Karpas-422 (cell line): Measurements from ENCODE around the gene CTRB1. TPM values are rescaled to one million over a fixed set of nuclear protein-coding genes. Genes with fewer than 3 reads are reported as not detected.
"Not testable (repeated sequence)": the region's sequence is repeated elsewhere in the genome, so short reads cannot be mapped to it uniquely, and the experiment has no call there.

ENCODE experiments used
- DNase-seq: peaks from one replicate; pipeline ENCODE4 v3.0.0-alpha.2; 2015
- H2AFZ ChIP-seq: fragments of 200-600 bp; sonication (generic); 2 replicates; pipeline ENCODE4 v1.6.1; 2014; ENCODE audit warnings: antibody characterized with exemption, low read length, mixed read lengths
- H3K27ac ChIP-seq: fragments of 200-600 bp; sonication (generic); 2 replicates; pipeline ENCODE4 v1.5.1; 2014; ENCODE audit warnings: mild to moderate bottlenecking, low read length, moderate library complexity
- H3K27me3 ChIP-seq: fragments of 200-600 bp; sonication (generic); 2 replicates; pipeline ENCODE4 v1.6.1; 2014; ENCODE audit warnings: low read length, mixed read lengths
- H3K36me3 ChIP-seq: fragments of 200-600 bp; sonication (generic); 2 replicates; pipeline ENCODE4 v1.6.1; 2014; ENCODE audit warnings: low read length, mixed read lengths; ENCODE audit not compliant: insufficient read depth
- H3K4me1 ChIP-seq: fragments of 200-600 bp; sonication (generic); 2 replicates; pipeline ENCODE4 v1.6.1; 2014; ENCODE audit warnings: mild to moderate bottlenecking, low read length, mixed read lengths
- H3K4me2 ChIP-seq: fragments of 200-600 bp; sonication (generic); 2 replicates; pipeline ENCODE4 v1.6.1; 2014; ENCODE audit warnings: low read length, low read depth, mild to moderate bottlenecking; ENCODE audit not compliant: poor library complexity, severe bottlenecking
- H3K4me3 ChIP-seq: fragments of 200-600 bp; sonication (generic); 2 replicates; pipeline ENCODE4 v1.5.1; 2014; ENCODE audit warnings: mild to moderate bottlenecking, antibody characterized with exemption, low read length, mixed read lengths
- H3K79me2 ChIP-seq: fragments of 200-600 bp; sonication (generic); 2 replicates; pipeline ENCODE4 v1.6.1; 2014; ENCODE audit warnings: mild to moderate bottlenecking, low read length, mixed read lengths
- H3K9ac ChIP-seq: fragments of 200-600 bp; sonication (generic); 2 replicates; pipeline ENCODE4 v1.6.0; 2014; ENCODE audit warnings: low read length
- H3K9me2 ChIP-seq: fragments of 200-600 bp; sonication (generic), shearing (Covaris generic); replicated peaks from 2 replicates; pipeline ENCODE4 v1.6.0; 2014; ENCODE audit warnings: mild to moderate bottlenecking, low read length, moderate library complexity; ENCODE audit not compliant: insufficient read depth
- H3K9me3 ChIP-seq: fragments of 300-700, 200-600 bp; sonication (generic); 2 replicates; pipeline ENCODE4 v1.6.1; 2014; ENCODE audit warnings: low read length, mixed read lengths
- H4K20me1 ChIP-seq: fragments of 200-600 bp; sonication (generic); 2 replicates; pipeline ENCODE4 v1.6.1; 2014; ENCODE audit warnings: mild to moderate bottlenecking, antibody characterized with exemption, low read length, low read depth; ENCODE audit not compliant: insufficient read depth
- total RNA-seq: library from RNA; depleted of rRNA; stranded (reverse); fragments of >200 nt; shearing (Covaris generic); gene quantifications from 2 replicates; pipeline ENCODE4 v1.2.3, GENCODE V29; 2014; ENCODE audit warnings: low replicate concordance; rRNA removed

The CTRB1 gene
- total RNA-seq, 1 experiment from 2014 or later: not detected

DNA sequence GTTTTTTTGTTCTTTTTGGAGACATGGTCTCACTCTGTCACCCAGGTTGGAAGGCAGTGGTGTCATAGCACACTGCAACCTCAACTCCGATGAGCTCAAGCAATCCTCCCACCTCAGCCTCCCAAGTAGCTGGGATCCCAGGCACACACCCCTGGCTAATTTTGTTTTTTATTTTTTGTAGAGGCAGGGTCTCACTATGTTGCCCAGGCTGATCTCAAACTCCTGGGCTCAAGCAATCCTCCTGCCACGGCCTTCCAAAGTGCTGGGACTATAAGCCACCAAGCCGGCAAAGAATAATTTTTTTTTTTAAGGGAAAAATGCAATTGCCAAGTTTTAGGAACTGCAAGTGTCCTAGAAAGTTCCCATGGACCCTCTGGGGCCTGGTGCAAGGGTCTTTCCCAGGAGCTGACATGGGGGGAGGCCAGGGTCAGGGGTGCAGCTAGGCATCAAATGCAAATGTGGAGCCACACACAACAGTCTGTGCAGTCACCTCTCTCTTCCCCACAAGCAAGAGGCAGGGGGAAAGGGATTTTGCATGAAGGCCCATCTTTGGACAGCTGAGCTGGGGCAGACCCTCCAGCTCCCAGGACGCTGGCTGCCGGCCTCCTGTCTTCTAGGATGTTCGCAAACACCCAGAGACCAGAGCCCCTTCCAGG is 52.8 kb downstream of the CTRB1 start:
- DNase-seq: no peak
- no peaks in the 10 kb centered on the region for H3K9me2 ChIP-seq
- H3K9ac ChIP-seq: no peak overlapping the region
- no peak overlapping the region for H3K4me2 ChIP-seq
- H2AFZ ChIP-seq: no peak overlapping the region
- H3K4me3 ChIP-seq: no peak overlapping the region
- H3K4me1 ChIP-seq: peaks cover 8% of the 10 kb centered on the region
- no peak overlapping the region for H3K27ac ChIP-seq
- H3K27me3 ChIP-seq: no peaks in the 10 kb centered on the region
- H3K9me3 ChIP-seq: no peaks in the 10 kb centered on the region
- H3K36me3 ChIP-seq: no peaks in the 10 kb centered on the region
- H3K79me2 ChIP-seq: no peaks in the 10 kb centered on the region
- no peaks in the 10 kb centered on the region for H4K20me1 ChIP-seq

DNA sequence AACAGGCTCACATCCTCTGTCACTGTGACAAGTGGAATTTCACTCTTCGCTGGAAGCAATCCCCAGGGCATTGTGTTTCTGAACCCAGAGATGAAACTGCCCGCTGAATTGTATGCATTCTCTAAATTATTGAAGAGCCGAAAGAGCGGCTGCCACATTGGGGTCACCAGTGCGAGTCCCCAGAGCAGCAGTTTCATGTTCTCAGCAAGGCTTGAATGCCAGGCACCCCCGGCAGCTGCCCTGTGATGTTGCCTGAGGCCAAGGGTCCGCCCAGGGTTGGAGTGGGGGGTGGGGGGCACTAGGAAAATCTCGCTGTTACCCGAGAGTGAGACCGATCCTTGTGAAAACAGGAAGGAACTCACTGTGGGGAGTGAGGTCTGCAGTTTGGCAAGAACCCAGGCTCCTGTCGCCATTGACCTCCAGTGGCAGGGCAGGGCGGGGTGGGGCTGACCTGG is 53.3 kb downstream of the CTRB1 start:
- Histone ChIP-seq H3K36me3 (no peaks in the 10 kb centered on the region), H3K27ac (no peak overlapping the region), H3K4me3 (no peak overlapping the region), H3K9ac (no peak overlapping the region), H3K9me3 (no peaks in the 10 kb centered on the region), H3K27me3 (no peaks in the 10 kb centered on the region), H2AFZ (no peak overlapping the region), H4K20me1 (no peaks in the 10 kb centered on the region), H3K4me2 (no peak overlapping the region), H3K79me2 (no peaks in the 10 kb centered on the region), H3K4me1 (peaks cover 7% of the 10 kb centered on the region), H3K9me2 (no peaks in the 10 kb centered on the region)
- no peak for DNase-seq

DNA sequence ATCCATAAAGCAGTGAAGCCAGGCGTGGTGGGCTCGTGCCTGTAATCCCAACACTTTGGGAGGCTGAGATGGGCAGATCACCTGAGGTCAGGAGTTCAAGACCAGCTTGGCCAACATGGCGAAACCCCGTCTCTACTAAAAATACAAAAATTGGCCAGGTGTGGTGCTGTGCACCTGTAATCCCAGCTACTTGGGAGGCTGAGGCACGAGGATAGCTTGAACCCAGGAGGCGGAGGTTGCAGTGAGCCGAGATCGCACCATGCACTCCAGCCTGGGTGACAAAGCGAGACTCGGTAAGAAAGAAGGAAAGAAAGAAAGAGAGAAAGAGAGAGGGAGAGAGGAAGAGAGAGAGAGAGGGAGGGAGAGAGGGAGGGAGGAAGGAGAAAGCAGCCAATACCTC is 53.8 kb downstream of the CTRB1 start:
- H3K9ac ChIP-seq, H3K9me3 ChIP-seq, H3K4me2 ChIP-seq, H3K27me3 ChIP-seq, H3K4me3 ChIP-seq, H3K36me3 ChIP-seq, H2AFZ ChIP-seq, H3K27ac ChIP-seq, H3K79me2 ChIP-seq, H3K4me1 ChIP-seq, DNase-seq, H3K9me2 ChIP-seq, H4K20me1 ChIP-seq: not testable (repeated sequence)

DNA sequence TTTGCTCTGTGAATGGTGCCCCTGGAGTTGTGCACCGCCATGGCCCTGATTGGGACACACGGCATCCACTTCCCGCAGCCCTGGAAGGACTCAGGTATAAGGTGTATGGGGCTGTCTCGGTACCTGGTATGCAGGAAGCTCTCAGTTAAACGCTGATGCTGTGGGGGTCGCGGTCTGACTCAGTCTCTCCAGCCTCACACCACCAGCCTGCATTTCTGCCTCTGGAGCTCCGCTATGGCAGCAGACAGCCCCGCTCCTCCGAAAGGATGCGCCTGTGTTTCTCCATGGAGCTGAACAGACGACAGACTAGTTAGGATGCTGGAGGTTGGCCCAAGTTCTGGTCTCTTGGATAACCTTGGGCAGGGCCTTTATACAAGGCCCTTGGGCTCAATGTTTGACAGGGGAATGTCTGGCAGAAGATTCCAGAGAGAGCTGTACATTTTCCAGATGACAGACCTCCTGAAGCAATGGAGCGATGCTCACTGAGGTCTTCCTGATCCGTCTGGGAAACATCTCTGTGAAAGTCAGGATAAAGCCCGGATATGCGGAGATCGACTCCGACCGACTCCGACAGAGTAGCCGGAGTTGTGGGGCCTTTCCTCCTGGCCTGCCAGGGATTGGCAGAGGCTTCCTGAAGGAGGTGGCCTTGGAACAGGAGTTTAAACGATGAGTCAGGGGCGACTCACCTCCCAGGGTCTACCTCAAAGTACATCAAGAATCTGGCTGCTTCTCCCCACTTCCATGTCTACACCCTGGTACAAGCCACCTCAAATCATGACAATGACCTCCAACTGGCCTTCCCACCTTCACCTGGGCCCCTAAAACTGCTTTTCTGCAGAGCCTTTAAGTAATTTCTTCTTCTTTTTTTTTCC is 54.5 kb downstream of the CTRB1 start:
- no peak overlapping the region for H3K27ac ChIP-seq
- peaks cover 7% of the 10 kb centered on the region for H3K4me1 ChIP-seq
- no peaks in the 10 kb centered on the region for H3K36me3 ChIP-seq
- H3K79me2 ChIP-seq: no peaks in the 10 kb centered on the region
- no peak overlapping the region for H3K9ac ChIP-seq
- no peaks in the 10 kb centered on the region for H3K27me3 ChIP-seq
- no peak overlapping the region for H3K4me2 ChIP-seq
- H4K20me1 ChIP-seq: no peaks in the 10 kb centered on the region
- no peak for DNase-seq
- no peak overlapping the region for H3K4me3 ChIP-seq
- H3K9me3 ChIP-seq: no peaks in the 10 kb centered on the region
- no peak overlapping the region for H2AFZ ChIP-seq
- no peaks in the 10 kb centered on the region for H3K9me2 ChIP-seq

Other genes starting within 250 kb of the CTRB1 start
- 26.8 and 42.4 TPM in 2 replicates for gene WDR59, start 233.9 kb upstream of the CTRB1 start, total RNA-seq
- gene ZNRF1, start 220.0 kb upstream of the CTRB1 start, total RNA-seq: 5.9 and 14.4 TPM in 2 replicates
- 0.79 TPM in 1 of 2 replicates, not detected in the other for gene LDHD, start 102.2 kb upstream of the CTRB1 start, total RNA-seq
- gene ZFP1, start 70.5 kb upstream of the CTRB1 start, total RNA-seq: 7.9 and 23.0 TPM in 2 replicates
- not detected in 2 replicates for gene CTRB2, start 11.8 kb upstream of the CTRB1 start, total RNA-seq
- 9.2 and 20.5 TPM in 2 replicates for gene BCAR1, start 32.6 kb downstream of the CTRB1 start, total RNA-seq
- 33.5 and 64.0 TPM in 2 replicates for gene CFDP1, start 214.5 kb downstream of the CTRB1 start, total RNA-seq
- gene TMEM170A, start 245.7 kb downstream of the CTRB1 start, total RNA-seq: 32.0 and 45.9 TPM in 2 replicates